H1 (cell line): ENCODE results near the gene PLXNA4. TPM values are rescaled to one million over a fixed set of nuclear protein-coding genes. Genes with fewer than 3 reads are reported as not detected.

Experiments
- CTCF ChIA-PET: fragments of 300-600 bp; sonication (Branson Sonifier 250); formaldehyde crosslinking; loops from one replicate; lab custom pipeline; 2021; ENCODE audit not compliant: partially characterized antibody; lab: Charles Lee
- POLR2A ChIA-PET: fragments of 300-600 bp; sonication (Branson Sonifier 250); formaldehyde crosslinking; loops from one replicate; lab custom pipeline; 2021; ENCODE audit warnings: inconsistent platforms; ENCODE audit not compliant: partially characterized antibody; lab: Charles Lee
- DNase-seq, 2 experiments: peaks; one replicate each; pipeline versions ENCODE4 v3.0.0 to v3.0.0-alpha.2; 2010 to 2022; ENCODE audit warnings: low spot score in 2 of 2, low read depth in 1 of 2, mixed read lengths in 1 of 2
- FAIRE-seq: peaks from 2 replicates; lab custom pipeline; 2011; peaks lifted over from hg19 to GRCh38; lab: Jason Lieb, UNC
- H2AFZ ChIP-seq: 2 replicates; pipeline ENCODE4 v1.8.1; 2012; ENCODE audit warnings: low read length, inconsistent platforms
- H2AK5ac ChIP-seq: 2 replicates; pipeline ENCODE4 v1.6.1; 2013; ENCODE audit warnings: low read depth, low read length
- H2BK120ac ChIP-seq: replicated peaks from 2 replicates; pipeline ENCODE3; 2013; ENCODE audit warnings: low read depth, low read length, inconsistent platforms
- H2BK12ac ChIP-seq: 2 replicates; pipeline ENCODE4 v1.6.1; 2013; ENCODE audit warnings: low read depth, low read length
- H2BK15ac ChIP-seq: 2 replicates; pipeline ENCODE4 v1.6.1; 2013; ENCODE audit warnings: low read length
- H2BK20ac ChIP-seq: 2 replicates; pipeline ENCODE4 v1.6.1; 2013; ENCODE audit warnings: low read length
- H2BK5ac ChIP-seq: 2 replicates; pipeline ENCODE4 v1.6.1; 2013; ENCODE audit warnings: low read depth, low read length
- H3K14ac ChIP-seq: 2 replicates; pipeline ENCODE4 v1.6.1; 2013; ENCODE audit warnings: inconsistent platforms; ENCODE audit not compliant: insufficient read length
- H3K18ac ChIP-seq: 2 replicates; pipeline ENCODE4 v1.6.1; 2013; ENCODE audit warnings: low read length; ENCODE audit errors: extremely low read depth
- H3K23ac ChIP-seq: 2 replicates; pipeline ENCODE4 v1.6.1; 2013; ENCODE audit warnings: inconsistent platforms; ENCODE audit not compliant: insufficient read length
- H3K23me2 ChIP-seq: 2 replicates; pipeline ENCODE4 v1.6.1; 2013; ENCODE audit warnings: low read depth, low read length
- H3K27ac ChIP-seq: 2 replicates; pipeline ENCODE4 v1.6.1; 2011; ENCODE audit warnings: low read depth, low read length, inconsistent platforms
- H3K27me3 ChIP-seq, 4 experiments: replicated peaks in 1 of 4; 1 replicate in 1 of 4; 2 replicates in 3 of 4; pipeline versions ENCODE4 v1.6.1 to v1.8.1; 2011 to 2013; ENCODE audit warnings: low read length in 3 of 4, mild to moderate bottlenecking in 3 of 4, inconsistent platforms in 2 of 4, mixed read lengths in 2 of 4, moderate library complexity in 1 of 4; ENCODE audit not compliant: control insufficient read depth in 3 of 4, insufficient read depth in 3 of 4; ENCODE audit errors: extremely low read depth in 1 of 4
- H3K36me3 ChIP-seq, 4 experiments: 2 replicates each; pipeline versions ENCODE4 v1.6.1 to v1.8.1; 2011 to 2013; ENCODE audit warnings: mild to moderate bottlenecking in 4 of 4, low read length in 3 of 4, moderate library complexity in 2 of 4, control low read depth in 1 of 4, inconsistent platforms in 1 of 4; ENCODE audit not compliant: insufficient read depth in 4 of 4, control insufficient read depth in 2 of 4
- H3K4ac ChIP-seq: replicated peaks from 2 replicates; pipeline ENCODE3; 2013; ENCODE audit warnings: low read length, low read depth, mixed read lengths, inconsistent platforms; ENCODE audit not compliant: insufficient read length
- H3K4me1 ChIP-seq, 4 experiments: replicated peaks in 1 of 4; 1 replicate in 1 of 4; 2 replicates in 3 of 4; pipeline versions ENCODE4 v1.6.1 to v1.8.1; 2011 to 2013; ENCODE audit warnings: low read length in 3 of 4, inconsistent platforms in 2 of 4, mixed read lengths in 1 of 4; ENCODE audit not compliant: insufficient read depth in 4 of 4, control insufficient read depth in 3 of 4
- H3K4me2 ChIP-seq, 2 experiments: 2 replicates each; pipeline versions ENCODE4 v1.6.1 to v1.8.1; 2011 to 2013; ENCODE audit warnings: low read depth in 2 of 2, low read length in 2 of 2, control low read depth in 1 of 2, inconsistent platforms in 1 of 2, mild to moderate bottlenecking in 1 of 2; ENCODE audit not compliant: insufficient read depth in 1 of 2
- H3K4me3 ChIP-seq, 4 experiments: fragments of 200-600, 300-600 bp in 1 of 4; sonication (generic), shearing (Covaris generic), sonication (Bioruptor Twin) in 1 of 4; 2 replicates each; pipeline versions ENCODE4 v1.5.1 to v1.8.1; 2011 to 2016; ENCODE audit warnings: low read length in 4 of 4, low read depth in 3 of 4, control low read depth in 2 of 4, inconsistent platforms in 2 of 4, mild to moderate bottlenecking in 2 of 4, mixed read lengths in 1 of 4, moderate library complexity in 1 of 4; ENCODE audit not compliant: insufficient read depth in 2 of 4; ENCODE audit errors: extremely low read depth in 1 of 4
- H3K56ac ChIP-seq: replicated peaks from 2 replicates; pipeline ENCODE3; 2013; ENCODE audit warnings: low read depth, mild to moderate bottlenecking, mixed read lengths, low read length, inconsistent platforms; ENCODE audit not compliant: insufficient read length
- H3K79me1 ChIP-seq: 2 replicates; pipeline ENCODE4 v1.6.1; 2013; ENCODE audit warnings: low read depth, low read length, control low read depth
- H3K79me2 ChIP-seq, 2 experiments: 2 replicates each; pipeline versions ENCODE4 v1.6.1 to v1.8.1; 2012 to 2013; ENCODE audit warnings: low read length in 2 of 2, mild to moderate bottlenecking in 2 of 2, inconsistent platforms in 1 of 2; ENCODE audit not compliant: insufficient read depth in 2 of 2, control insufficient read depth in 1 of 2
- H3K9ac ChIP-seq, 4 experiments: replicated peaks in 1 of 4; 1 replicate in 1 of 4; 2 replicates in 3 of 4; pipeline versions ENCODE4 v1.6.1 to v1.8.1; 2011 to 2013; ENCODE audit warnings: low read depth in 3 of 4, low read length in 3 of 4, control low read depth in 2 of 4, mild to moderate bottlenecking in 2 of 4, moderate library complexity in 2 of 4, inconsistent platforms in 1 of 4; ENCODE audit errors: extremely low read depth in 1 of 4
- H3K9me3 ChIP-seq, 2 experiments: 2 replicates each; pipeline versions ENCODE4 v1.6.1 to v1.8.1; 2012 to 2013; ENCODE audit warnings: mild to moderate bottlenecking in 2 of 2, moderate library complexity in 2 of 2, control low read depth in 1 of 2, inconsistent platforms in 1 of 2, low read depth in 1 of 2, low read length in 1 of 2, mixed read lengths in 1 of 2; ENCODE audit not compliant: insufficient read depth in 2 of 2
- H4K20me1 ChIP-seq, 2 experiments: replicated peaks in 1 of 2; 2 replicates each; pipeline versions ENCODE3 to v1.8.1; 2011 to 2013; ENCODE audit warnings: inconsistent platforms in 2 of 2, low read length in 2 of 2, mild to moderate bottlenecking in 1 of 2; ENCODE audit not compliant: insufficient read depth in 2 of 2, control insufficient read depth in 1 of 2
- H4K5ac ChIP-seq: 2 replicates; pipeline ENCODE4 v1.6.1; 2013; ENCODE audit warnings: low read length, low read depth, mixed read lengths, inconsistent platforms; ENCODE audit not compliant: insufficient read length
- H4K8ac ChIP-seq: 2 replicates; pipeline ENCODE4 v1.8.0; 2013; ENCODE audit warnings: mild to moderate bottlenecking, moderate library complexity, low read length, inconsistent platforms; ENCODE audit not compliant: insufficient read depth; ENCODE audit errors: extremely low read depth
- H4K91ac ChIP-seq: replicated peaks from 2 replicates; pipeline ENCODE3; 2013; ENCODE audit warnings: low read length, mixed read lengths, inconsistent platforms; ENCODE audit not compliant: insufficient read length
- HDAC2 ChIP-seq, 2 experiments: fragments of 300-600 bp in 1 of 2; sonication (generic) in 1 of 2; IDR thresholded peaks; 2 replicates each; pipeline ENCODE4 v1.6.1; 2011 to 2012; ENCODE audit warnings: low read depth in 2 of 2, low read length in 2 of 2, mild to moderate bottlenecking in 2 of 2, moderate library complexity in 2 of 2, borderline replicate concordance in 1 of 2, inconsistent platforms in 1 of 2
- HDAC6 ChIP-seq: IDR thresholded peaks from one replicate; pipeline ENCODE4 v1.7.1; 2012; ENCODE audit warnings: low read depth, mild to moderate bottlenecking, inconsistent platforms, low read length, moderate library complexity
- NANOG ChIP-seq: IDR thresholded peaks from 2 replicates; pipeline ENCODE4 v1.6.1; 2011; ENCODE audit warnings: low read length, low read depth, mild to moderate bottlenecking, inconsistent platforms; ENCODE audit not compliant: insufficient read depth, poor library complexity, severe bottlenecking
- POLR2A ChIP-seq, 2 experiments: IDR thresholded peaks; 1 replicate in 1 of 2; 2 replicates in 1 of 2; pipeline ENCODE4 v1.6.1; 2011; ENCODE audit warnings: low read depth in 2 of 2, low read length in 2 of 2, mild to moderate bottlenecking in 2 of 2; ENCODE audit errors: control extremely low read depth in 1 of 2
- SIN3A ChIP-seq, 2 experiments: IDR thresholded peaks in 1 of 2; conservative IDR thresholded peaks in 1 of 2; 2 replicates each; pipeline ENCODE4 v1.6.1; 2011 to 2012; ENCODE audit warnings: low read length in 2 of 2, improper control_type of control experiment in 1 of 2, low read depth in 1 of 2, mild to moderate bottlenecking in 1 of 2
- SIRT6 ChIP-seq: IDR thresholded peaks from one replicate; pipeline ENCODE4 v1.7.1; 2012; ENCODE audit warnings: low read length, inconsistent platforms
- SP2 ChIP-seq: IDR thresholded peaks from 2 replicates; pipeline ENCODE4 v1.6.1; 2012; ENCODE audit warnings: mild to moderate bottlenecking, low read length, inconsistent platforms
- TEAD4 ChIP-seq: IDR thresholded peaks from 2 replicates; pipeline ENCODE4 v1.6.1; 2012; ENCODE audit warnings: low read depth, low read length, inconsistent platforms, mixed read lengths
- YY1 ChIP-seq: IDR thresholded peaks from 2 replicates; pipeline ENCODE4 v1.6.1; 2011; ENCODE audit warnings: low read depth, mild to moderate bottlenecking, low read length
- WGBS, 2 experiments: shearing (Covaris generic) in 1 of 2; methylation state at CpG; one replicate each; pipeline versions ENCODE4 v1.1.6 to v1.1.7; 2013 to 2015; ENCODE audit warnings: low lambda C conversion rate in 2 of 2, mixed read lengths in 2 of 2, inconsistent platforms in 1 of 2, low coverage in 1 of 2, missing lambda C conversion rate in 1 of 2; ENCODE audit not compliant: insufficient replicate concordance in 2 of 2, insufficient coverage in 1 of 2, insufficient read length in 1 of 2; ENCODE audit errors: extremely low coverage in 1 of 2, missing lambda C conversion rate in 1 of 2; 5-methylcytosine and 5-hydroxymethylcytosine counted together
- polyA plus RNA-seq, 7 experiments: library from polyadenylated mRNA; depleted of rRNA in 3 of 7; stranded (reverse) in 5 of 7; unstranded in 2 of 7; fragments of >200 nt in 5 of 7; fragments of 200-250 nt in 2 of 7; gene quantifications; 1 replicate in 5 of 7; 2 replicates in 1 of 7; 4 replicates in 1 of 7; pipeline versions ENCODE4 v1.2.1 to v1.2.3, GENCODE V29; 2011 to 2013; ENCODE audit warnings: missing spikeins in 2 of 7, mixed read lengths in 2 of 7
- total RNA-seq: library from RNA; stranded (reverse); fragmentation: NEBNext Ultra II Directional; extraction: Animal tissue kit (Norgen Biotek cat#: 25700); gene quantifications from 2 replicates; pipeline ENCODE4 v1.2.1, GENCODE V29; 2021

The PLXNA4 gene
- total and polyA plus RNA-seq, 2 of the 8 experiments (the other 6 are each of a cell fraction or from before 2014, with no cell fraction given): 0.76 to 0.79 TPM

DNA sequence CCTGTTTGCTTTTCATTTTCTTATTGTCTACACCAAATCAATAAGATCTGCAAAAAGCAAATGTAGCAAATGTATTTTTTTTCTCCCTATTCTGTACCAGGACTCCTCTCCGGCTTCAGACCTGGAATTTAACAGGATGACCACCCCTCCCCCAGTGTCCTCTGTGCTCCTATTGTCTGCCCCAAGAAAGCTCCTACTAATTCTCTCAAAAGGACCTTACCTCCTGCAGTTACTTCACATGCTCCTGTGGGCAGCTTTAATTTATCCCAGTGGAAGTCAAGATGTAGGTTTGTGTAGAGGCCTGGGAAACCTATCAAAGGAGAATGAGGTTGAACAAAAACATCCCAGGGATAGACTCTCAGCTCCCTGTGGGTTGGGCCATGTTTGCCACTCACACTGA is 31.3 kb downstream of the PLXNA4 start:
- Histone ChIP-seq H3K27ac (no peak overlapping the region), H3K23me2 (no peaks in the 10 kb centered on the region), H3K9ac (no peak overlapping the region)
- no peak for TF ChIP-seq SIRT6
- TF ChIP-seq SP2: no peak
- no peak for TF ChIP-seq YY1
- TF ChIP-seq NANOG: peak; percentile 22
- no peak for TF ChIP-seq SIN3A (conservative IDR thresholded peaks at IDR 0.05 in 1 of 2, IDR thresholded peaks at IDR 0.05 in 1 of 2; ENCODE audit: low read depth in 1 of 2, low read length in 2 of 2)
- 0 out of 2 replicates have a peak, but pooled peaks have one; percentile 35 for TF ChIP-seq TEAD4
- TF ChIP-seq HDAC6: no peak
- no peak for TF ChIP-seq POLR2A (IDR thresholded peaks at IDR 0.05; ENCODE audit: control extremely low read depth in 1 of 2, low read depth in 2 of 2, low read length in 2 of 2)
- TF ChIP-seq HDAC2 (IDR thresholded peaks at IDR 0.05; ENCODE audit: borderline replicate concordance in 1 of 2, low read depth in 2 of 2, low read length in 2 of 2): 0 out of 4 replicates have a peak, but pooled peaks of 1 of the 2 experiments have one; percentile 28
- TF ChIP-seq, all 59 proteins: peak for 3
- Histone ChIP-seq H3K18ac (no peak overlapping the region), H3K36me3 (no peaks in the 10 kb centered on the region), H2BK15ac (no peak overlapping the region), H2AFZ (no peak overlapping the region), H4K5ac (no peak overlapping the region), H2AK5ac (no peak overlapping the region), H4K8ac (no peak overlapping the region), H3K14ac (no peak overlapping the region), H4K20me1 (no peaks in the 10 kb centered on the region), H3K4ac (no peak overlapping the region), H3K27me3 (peaks cover 0 to 8% (median 2%) of the 10 kb centered on the region in 4 experiments; a peak in 3 of 7 replicates), H3K79me2 (no peaks in the 10 kb centered on the region), H3K4me1 (peaks cover 6 to 12% (median 9%) of the 10 kb centered on the region in 4 experiments; a peak in 6 of 7 replicates), H3K56ac (no peak overlapping the region), H3K4me3 (0 out of 8 replicates have a peak overlapping the region, but pooled peaks of 1 of the 4 experiments have one; percentile 16), H2BK5ac (no peak overlapping the region), H4K91ac (no peak overlapping the region), H2BK120ac (no peak overlapping the region), H2BK20ac (no peak overlapping the region), H3K9me3 (no peaks in the 10 kb centered on the region), H3K4me2 (peak overlapping the region; percentile 37 to 42; a peak in 2 of 4 replicates), H3K79me1 (no peaks in the 10 kb centered on the region), H2BK12ac (no peak overlapping the region), H3K23ac (no peak overlapping the region)
- FAIRE-seq: peak; percentile 78
- ChIA-PET CTCF (interaction anchor here (0.9 to 1.2 kb wide), 3 partner anchors 12 to 15 kb away, joined by 3 read pairs; no protein-coding TSS in a partner anchor), POLR2A (no interaction called here)
- WGBS, 2 experiments: 50% methylated on average over 1 of the region's 1 CpG; no CpG with 5 or more reads in 1 of the 2 experiments
- no peak for DNase-seq
